K562 (cell line): ENCODE results near the gene SMIM23. TPM values are rescaled to one million over a fixed set of nuclear protein-coding genes. Genes with fewer than 3 reads are reported as not detected.

Experiments used
- ATAC-seq: fragments of 200-7000 bp; cut with Tn5 transposase; 3 replicates; pipeline ENCODE4 v1.9.1; 2020; ENCODE audit warnings: moderate library complexity
- BruUV-seq: library from RNA; stranded (reverse); fragments of 400-500 nt; replicated peaks from 2 replicates; lab custom pipeline; 2021; lab: Mats Ljungman, UMichigan
- CTCF ChIA-PET: fragments of 300-600 bp; formaldehyde crosslinking; extraction: SDS; loops from one replicate; lab custom pipeline; 2021; ENCODE audit warnings: low intra/inter-chr PET ratio; lab: Yijun Ruan, JAX
- POLR2A ChIA-PET: fragments of 300-600, 350-650 bp; sonication (Branson Sonifier 250); formaldehyde crosslinking; extraction: SDS; loops from one replicate; lab custom pipeline; 2021; ENCODE audit warnings: antibody characterized with exemption, inconsistent platforms; lab: Yijun Ruan, JAX
- DNase-seq, 4 experiments: peaks; one replicate each; pipeline versions ENCODE4 v3.0.0 to v3.0.0-alpha.2; 2011 to 2018; ENCODE audit warnings: low spot score in 3 of 4, mixed read lengths in 3 of 4; ENCODE audit errors: extremely low read depth in 1 of 4
- FAIRE-seq: peaks from 2 replicates; lab custom pipeline; 2011; peaks lifted over from hg19 to GRCh38; lab: Jason Lieb, UNC
- H2AFZ ChIP-seq: 2 replicates; pipeline ENCODE4 v1.6.0; 2011; ENCODE audit warnings: low read depth, low read length, control low read depth, inconsistent platforms
- H3K27ac ChIP-seq: fragments of 200-600 bp; 3 replicates; pipeline ENCODE4 v1.8.0; 2011; ENCODE audit warnings: low read depth, mild to moderate bottlenecking, control low read depth, inconsistent platforms, low read length, moderate library complexity, mixed read lengths; ENCODE audit errors: extremely low read depth
- H3K27me3 ChIP-seq, 2 experiments: fragments of 300-600 bp in 1 of 2; 2 replicates in 1 of 2; 3 replicates in 1 of 2; pipeline versions ENCODE4 v1.6.0 to v1.8.0; 2011; ENCODE audit warnings: inconsistent platforms in 2 of 2, low read length in 2 of 2, mild to moderate bottlenecking in 1 of 2, mixed read lengths in 1 of 2, moderate library complexity in 1 of 2; ENCODE audit not compliant: control insufficient read depth in 2 of 2, insufficient read depth in 2 of 2
- H3K36me3 ChIP-seq: fragments of 300-600 bp; 3 replicates; pipeline ENCODE4 v1.8.0; 2011; ENCODE audit warnings: mild to moderate bottlenecking, low read length, inconsistent platforms; ENCODE audit not compliant: control insufficient read depth, insufficient read depth
- H3K4me1 ChIP-seq, 2 experiments: fragments of 200-600 bp in 1 of 2; replicated peaks in 1 of 2; 2 replicates in 1 of 2; 3 replicates in 1 of 2; pipeline versions ENCODE4 v1.5.1 to v1.8.0; 2011; ENCODE audit warnings: inconsistent platforms in 2 of 2, low read length in 2 of 2, mild to moderate bottlenecking in 1 of 2, mixed read lengths in 1 of 2, moderate library complexity in 1 of 2; ENCODE audit not compliant: control insufficient read depth in 2 of 2, insufficient read depth in 2 of 2
- H3K4me2 ChIP-seq: 2 replicates; pipeline ENCODE4 v1.6.1; 2011; ENCODE audit warnings: low read length, control low read depth, inconsistent platforms, mixed read lengths; ENCODE audit not compliant: insufficient read depth
- H3K4me3 ChIP-seq: fragments of 200-600 bp; sonication (generic), shearing (Covaris generic); 2 replicates; pipeline ENCODE4 v1.5.1; 2016; ENCODE audit warnings: control low read depth, inconsistent platforms
- H3K79me2 ChIP-seq: fragments of 200-600 bp; 3 replicates; pipeline ENCODE4 v1.8.0; 2011; ENCODE audit warnings: low read length, inconsistent platforms; ENCODE audit not compliant: control insufficient read depth, insufficient read depth
- H3K9ac ChIP-seq, 2 experiments: 2 replicates each; pipeline versions ENCODE4 v1.6.0 to v1.6.1; 2011; ENCODE audit warnings: low read depth in 2 of 2, low read length in 2 of 2, control low read depth in 1 of 2, inconsistent platforms in 1 of 2, mild to moderate bottlenecking in 1 of 2, mixed read lengths in 1 of 2; ENCODE audit not compliant: insufficient read depth in 1 of 2
- H3K9me1 ChIP-seq: one replicate; pipeline ENCODE4 v1.6.0; 2011; ENCODE audit warnings: inconsistent platforms, mild to moderate bottlenecking, low read length, moderate library complexity; ENCODE audit not compliant: control insufficient read depth, insufficient read depth
- H3K9me3 ChIP-seq: replicated peaks from 2 replicates; pipeline ENCODE4 v1.5.1; 2011; ENCODE audit warnings: low read depth, low read length, inconsistent platforms; ENCODE audit not compliant: control insufficient read depth, insufficient read depth
- H4K20me1 ChIP-seq: replicated peaks from 2 replicates; pipeline ENCODE4 v1.6.1; 2011; ENCODE audit warnings: low read length, inconsistent platforms, mixed read lengths; ENCODE audit not compliant: control insufficient read depth, insufficient read depth
- CHD2 ChIP-seq: IDR thresholded peaks from 2 replicates; pipeline ENCODE4 v1.6.1; 2011; ENCODE audit warnings: low read depth, low read length
- ESRRB ChIP-seq: fragments of 250-450 bp; sonication (Bioruptor Pico); IDR thresholded peaks from 2 replicates; pipeline ENCODE4 v1.5.0; 2020; ENCODE audit warnings: mild to moderate bottlenecking, moderate library complexity, borderline replicate concordance
- GTF2A2 ChIP-seq: IDR thresholded peaks from 2 replicates; pipeline ENCODE4 v1.6.1; 2016; ENCODE audit warnings: mild to moderate bottlenecking, missing genetic modification characterization, missing compliant biosample characterization
- NR3C1 ChIP-seq: sonication (generic); formaldehyde crosslinking; IDR thresholded peaks from 2 replicates; pipeline ENCODE4 v1.8.1; 2022; ENCODE audit warnings: missing genetic modification reagents
- NR4A1 ChIP-seq, 2 experiments: fragments of 250-450 bp in 1 of 2; fragments of 450-650 bp in 1 of 2; sonication (Bioruptor Pico) in 1 of 2; IDR thresholded peaks; 2 replicates each; pipeline versions ENCODE4 v1.4.0 to v1.6.1; 2016 to 2020; ENCODE audit warnings: mild to moderate bottlenecking in 2 of 2, missing compliant biosample characterization in 1 of 2, missing genetic modification characterization in 1 of 2, moderate library complexity in 1 of 2
- TCF3 ChIP-seq: sonication (generic); formaldehyde crosslinking; IDR thresholded peaks from 2 replicates; pipeline ENCODE4 v1.4.0; 2020; ENCODE audit warnings: mild to moderate bottlenecking, missing genetic modification reagents
- ZKSCAN3 ChIP-seq: fragments of 250-450 bp; sonication (Bioruptor Pico); IDR thresholded peaks from 2 replicates; pipeline ENCODE4 v1.4.0; 2020
- ZNF830 ChIP-seq: fragments of 250-450 bp; sonication (Bioruptor Pico); IDR thresholded peaks from 2 replicates; pipeline ENCODE4 v1.5.0; 2021; ENCODE audit warnings: mild to moderate bottlenecking
- WGBS: fragments of 100-300 bp; shearing (Covaris generic); methylation state at CpG from one replicate; pipeline ENCODE4 v1.1.6; 2016; ENCODE audit warnings: low coverage, mixed read lengths; ENCODE audit not compliant: insufficient coverage; ENCODE audit errors: missing lambda C conversion rate; 5-methylcytosine and 5-hydroxymethylcytosine counted together
- in situ Hi-C: fragments of 300-500 bp; cut with MboI; formaldehyde crosslinking; loops from 4 replicates; pipeline ENCODE4 v1.15.0; 2018; ENCODE audit warnings: inconsistent platforms, mixed read lengths
- intact Hi-C: fragments of 100-400 bp; cut with micrococcal nuclease; formaldehyde crosslinking; loops from 2 replicates; pipeline ENCODE4 v1.14.2; 2022
- polyA plus RNA-seq, 8 experiments: library from polyadenylated mRNA; depleted of rRNA in 4 of 8; stranded (reverse) in 5 of 8; unstranded in 3 of 8; fragments of >200 nt; fragmentation: Nextera tagmentation in 2 of 8; fragmentation: Illumina TruSeq in 1 of 8; extraction: Ambion mirVana in 2 of 8; extraction: Trizol in 1 of 8; gene quantifications; 2 replicates each; pipeline versions ENCODE4 v1.2.1 to v1.2.3, GENCODE V29; 2011 to 2014; ENCODE audit warnings: inconsistent platforms in 1 of 8, missing spikeins in 1 of 8
- total RNA-seq, 7 experiments: library from RNA; depleted of rRNA in 6 of 7; stranded (reverse); fragments of >200 nt in 6 of 7; fragmentation: Illumina TruSeq in 2 of 7; extraction: Trizol in 2 of 7; gene quantifications; 2 replicates each; pipeline versions ENCODE4 v1.2.1 to v1.2.3, GENCODE V29; 2011 to 2021; ENCODE audit warnings: low replicate concordance in 1 of 7
- TF ChIP-seq, protein P1 (sequence below): fragments of 250-450 bp; sonication (Bioruptor Pico); IDR thresholded peaks from 2 replicates; pipeline ENCODE4 v1.8.0; 2021; ENCODE audit warnings: moderate library complexity, mild to moderate bottlenecking, inconsistent platforms

Gene SMIM23
- total and polyA plus RNA-seq, 9 of the 15 experiments (the other 6 are each of a cell fraction or from before 2014, with no cell fraction given) = not detected

DNA sequence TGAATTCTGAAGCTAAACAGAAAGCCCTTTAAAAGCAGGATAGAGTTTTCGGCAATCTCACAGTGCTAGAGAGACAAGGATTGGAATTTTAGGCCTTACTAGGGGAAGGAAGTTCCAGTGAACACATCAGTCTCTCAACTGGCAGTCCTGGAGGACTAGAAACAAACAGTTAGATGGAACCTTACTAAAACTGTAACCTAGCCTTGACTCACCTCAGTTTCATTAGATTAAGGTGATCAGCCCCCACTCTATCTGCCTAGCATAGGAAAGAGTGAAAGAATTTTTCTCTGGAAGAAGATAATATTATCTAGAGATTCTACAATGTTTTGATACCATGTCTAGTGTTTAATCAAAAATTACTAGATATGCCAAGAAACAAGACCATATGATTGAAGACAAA lies 25.8 kb upstream of the SMIM23 start:
- POLR2A ChIA-PET = interaction anchor here (0.6 kb wide), 1 partner anchor 629 kb away, joined by 3 read pairs; no protein-coding TSS in a partner anchor
- no peak for TF ChIP-seq CHD2
- no peak for TF ChIP-seq ESRRB
- no peak for TF ChIP-seq NR3C1 (CRISPR knock-in tag)
- TF ChIP-seq TCF3 (CRISPR knock-in tag) = no peak
- TF ChIP-seq GTF2A2 (tag) = no peak
- TF ChIP-seq ZKSCAN3 = no peak
- TF ChIP-seq NR4A1 (CRISPR knock-in tag; IDR thresholded peaks at IDR 0.05) = no peak
- no peak for TF ChIP-seq NR4A1 (tag; IDR thresholded peaks at IDR 0.05)
- TF ChIP-seq ZNF830 (CRISPR knock-in tag) = no peak
- TF ChIP-seq, protein P1, sequence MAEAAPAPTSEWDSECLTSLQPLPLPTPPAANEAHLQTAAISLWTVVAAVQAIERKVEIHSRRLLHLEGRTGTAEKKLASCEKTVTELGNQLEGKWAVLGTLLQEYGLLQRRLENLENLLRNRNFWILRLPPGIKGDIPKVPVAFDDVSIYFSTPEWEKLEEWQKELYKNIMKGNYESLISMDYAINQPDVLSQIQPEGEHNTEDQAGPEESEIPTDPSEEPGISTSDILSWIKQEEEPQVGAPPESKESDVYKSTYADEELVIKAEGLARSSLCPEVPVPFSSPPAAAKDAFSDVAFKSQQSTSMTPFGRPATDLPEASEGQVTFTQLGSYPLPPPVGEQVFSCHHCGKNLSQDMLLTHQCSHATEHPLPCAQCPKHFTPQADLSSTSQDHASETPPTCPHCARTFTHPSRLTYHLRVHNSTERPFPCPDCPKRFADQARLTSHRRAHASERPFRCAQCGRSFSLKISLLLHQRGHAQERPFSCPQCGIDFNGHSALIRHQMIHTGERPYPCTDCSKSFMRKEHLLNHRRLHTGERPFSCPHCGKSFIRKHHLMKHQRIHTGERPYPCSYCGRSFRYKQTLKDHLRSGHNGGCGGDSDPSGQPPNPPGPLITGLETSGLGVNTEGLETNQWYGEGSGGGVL (CRISPR knock-in tag) = no peak
- TF ChIP-seq, all 486 proteins: peak for 0
- CTCF ChIA-PET = no interaction called here

More for the DNA sequence above, 25.8 kb upstream of the SMIM23 start:
- Histone ChIP-seq H3K9ac (no peak overlapping the region), H3K36me3 (no peaks in the 10 kb centered on the region), H3K4me3 (no peak overlapping the region), H3K9me3 (no peaks in the 10 kb centered on the region), H4K20me1 (no peaks in the 10 kb centered on the region), H3K4me1 (no peaks in the 10 kb centered on the region), H2AFZ (no peak overlapping the region), H3K27me3 (peaks cover 11 to 24% of the 10 kb centered on the region in 2 experiments; a peak in 3 of 5 replicates), H3K27ac (no peak overlapping the region), H3K4me2 (no peak overlapping the region), H3K79me2 (no peaks in the 10 kb centered on the region), H3K9me1 (no peaks in the 10 kb centered on the region)
- in situ Hi-C loops (no loop called here), intact Hi-C loops (no loop called here)
- 0% methylated on average over 1 of the region's 1 CpG for WGBS
- BruUV-seq = no TSS peak
- ATAC-seq = no peak
- no peak for DNase-seq
- FAIRE-seq = no peak
